BLaER1 treated with 17β-estradiol and CSF1 and Interleukin-3, amounts not matched to agents 10 nM and 100 nM (cell line): ENCODE measurements around the gene SLCO4C1.

Source experiments
- H3K27ac ChIP-seq, 11 experiments: shearing (Covaris generic); formaldehyde crosslinking; 2 replicates each; pipeline ENCODE4 v1.8.1; 2022
- H3K27me3 ChIP-seq, 11 experiments: shearing (Covaris generic); formaldehyde crosslinking; 2 replicates each; pipeline ENCODE4 v1.8.1; 2022
- H3K36me3 ChIP-seq, 11 experiments: shearing (Covaris generic); formaldehyde crosslinking; 2 replicates each; pipeline ENCODE4 v1.8.1; 2022
- H3K4me1 ChIP-seq, 10 experiments: shearing (Covaris generic); formaldehyde crosslinking; 2 replicates each; pipeline ENCODE4 v1.8.1; 2022
- H3K4me2 ChIP-seq, 11 experiments: shearing (Covaris generic); formaldehyde crosslinking; 2 replicates each; pipeline ENCODE4 v1.8.1; 2022
- H3K4me3 ChIP-seq, 10 experiments: shearing (Covaris generic); formaldehyde crosslinking; 2 replicates each; pipeline ENCODE4 v1.8.1; 2022
- H3K9ac ChIP-seq, 11 experiments: shearing (Covaris generic); formaldehyde crosslinking; 2 replicates each; pipeline ENCODE4 v1.8.1; 2022
- H3K9me3 ChIP-seq, 11 experiments: shearing (Covaris generic); formaldehyde crosslinking; replicated peaks in 1 of 11; 2 replicates each; pipeline ENCODE4 v1.8.1; 2022
- H4K20me1 ChIP-seq, 11 experiments: shearing (Covaris generic); formaldehyde crosslinking; 2 replicates each; pipeline ENCODE4 v1.8.1; 2022
- Cebpa-rat ChIP-seq, 11 experiments: shearing (Covaris generic); IDR thresholded peaks; 2 replicates each; pipeline ENCODE4 v1.8.1; 2022

Gene SLCO4C1

GRCh38 chr5:102216678-102217077, 79.4 kb downstream of the SLCO4C1 start:
- Histone ChIP-seq H3K4me1 (peaks cover 0 to under 1% (median 0%) of the 10 kb centered on the region in 10 experiments; a peak in 3 of 20 replicates), H3K4me2 (no peak overlapping the region), H4K20me1 (no peaks in the 10 kb centered on the region), H3K36me3 (no peaks in the 10 kb centered on the region), H3K27me3 (no peaks in the 10 kb centered on the region), H3K4me3 (no peak overlapping the region), H3K27ac (no peak overlapping the region), H3K9me3 (peaks cover 3 to 17% (median 7%) of the 10 kb centered on the region in 11 experiments), H3K9ac (no peak overlapping the region)
- no peak for TF ChIP-seq Cebpa-rat (IDR thresholded peaks at IDR 0.05)

GRCh38 chr5:102211165-102211564, 84.9 kb downstream of the SLCO4C1 start:
- H4K20me1 ChIP-seq = no peaks in the 10 kb centered on the region
- H3K27me3 ChIP-seq = no peaks in the 10 kb centered on the region
- H3K9me3 ChIP-seq = peaks cover 0 to 9% (median 0%) of the 10 kb centered on the region in 11 experiments; a peak in 2 of 22 replicates
- H3K4me2 ChIP-seq = peak overlapping the region in 3 of 11 experiments; percentile 10 to 24 (median 14); a peak in 3 of 22 replicates
- TF ChIP-seq Cebpa-rat (IDR thresholded peaks at IDR 0.05) = no peak
- peaks cover 0 to 12% (median 0%) of the 10 kb centered on the region in 10 experiments; a peak in 4 of 20 replicates for H3K4me1 ChIP-seq
- H3K9ac ChIP-seq = no peak overlapping the region
- no peak overlapping the region for H3K4me3 ChIP-seq
- H3K36me3 ChIP-seq = no peaks in the 10 kb centered on the region
- no peak overlapping the region for H3K27ac ChIP-seq

GRCh38 chr5:102200861-102201260, 95.2 kb downstream of the SLCO4C1 start:
- no peak overlapping the region for H3K9ac ChIP-seq

GRCh38 chr5:102196481-102196880, 99.6 kb downstream of the SLCO4C1 start:
- Histone ChIP-seq H3K27me3 (no peaks in the 10 kb centered on the region), H4K20me1 (no peaks in the 10 kb centered on the region), H3K4me3 (no peak overlapping the region), H3K9ac (no peak overlapping the region), H3K4me2 (no peak overlapping the region), H3K4me1 (no peaks in the 10 kb centered on the region), H3K36me3 (no peaks in the 10 kb centered on the region), H3K9me3 (no peaks in the 10 kb centered on the region), H3K27ac (no peak overlapping the region)
- no peak for TF ChIP-seq Cebpa-rat (IDR thresholded peaks at IDR 0.05)

More at GRCh38 chr5:102200861-102201260, 95.2 kb downstream of the SLCO4C1 start:
- H4K20me1 ChIP-seq = no peaks in the 10 kb centered on the region
- no peaks in the 10 kb centered on the region for H3K4me1 ChIP-seq
- no peaks in the 10 kb centered on the region for H3K36me3 ChIP-seq
- H3K4me2 ChIP-seq = no peak overlapping the region
- no peak overlapping the region for H3K27ac ChIP-seq
- H3K4me3 ChIP-seq = no peak overlapping the region
- no peak for TF ChIP-seq Cebpa-rat (IDR thresholded peaks at IDR 0.05)
- H3K9me3 ChIP-seq = peaks cover 0 to 7% (median 0%) of the 10 kb centered on the region in 11 experiments; a peak in 3 of 22 replicates
- H3K27me3 ChIP-seq = no peaks in the 10 kb centered on the region
